Erythroblast (primary cell): ENCODE data around the gene MDC1.

Experiments used
- DNase-seq, 2 experiments: peaks; one replicate each; lab custom pipeline; 2025; lab: John Stamatoyannopoulos, UW
- GATA1 ChIP-seq: IDR thresholded peaks from 2 replicates; pipeline ENCODE4 v1.6.1; 2011; ENCODE audit warnings: low read depth, mild to moderate bottlenecking, control low read depth, low read length, moderate library complexity
- POLR2A ChIP-seq: IDR thresholded peaks from 2 replicates; pipeline ENCODE4 v1.6.1; 2011; ENCODE audit warnings: mild to moderate bottlenecking, low read length

MDC1 gene

GRCh38 chr6:30707281-30707850 lies 9.7 kb downstream of the MDC1 start:
- TF ChIP-seq POLR2A (no peak), GATA1 (no peak)
- DNase-seq = no peak

DNA sequence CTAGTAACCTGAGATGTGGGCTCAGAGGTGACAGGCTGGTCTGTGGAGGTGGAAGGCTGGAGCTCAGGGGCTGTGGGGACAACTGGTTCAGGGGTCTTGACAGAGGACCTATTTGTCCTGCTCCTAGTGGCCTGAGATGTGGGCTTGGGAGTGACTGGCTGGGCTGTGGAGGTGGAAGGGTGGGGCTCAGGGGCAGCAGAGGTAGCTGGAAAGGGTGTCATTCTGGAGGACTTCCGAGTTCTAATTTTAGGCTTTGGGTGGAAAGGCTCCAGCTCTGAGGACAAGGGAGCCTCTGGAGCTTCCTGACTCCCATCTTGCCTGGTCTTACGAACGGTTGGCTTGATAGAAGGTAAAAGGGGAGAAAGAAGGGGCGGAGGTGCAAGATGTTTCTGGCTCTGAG lies 11.5 kb downstream of the MDC1 start:
- DNase-seq = no peak
- no peak for TF ChIP-seq POLR2A
- TF ChIP-seq GATA1 = no peak

DNA sequence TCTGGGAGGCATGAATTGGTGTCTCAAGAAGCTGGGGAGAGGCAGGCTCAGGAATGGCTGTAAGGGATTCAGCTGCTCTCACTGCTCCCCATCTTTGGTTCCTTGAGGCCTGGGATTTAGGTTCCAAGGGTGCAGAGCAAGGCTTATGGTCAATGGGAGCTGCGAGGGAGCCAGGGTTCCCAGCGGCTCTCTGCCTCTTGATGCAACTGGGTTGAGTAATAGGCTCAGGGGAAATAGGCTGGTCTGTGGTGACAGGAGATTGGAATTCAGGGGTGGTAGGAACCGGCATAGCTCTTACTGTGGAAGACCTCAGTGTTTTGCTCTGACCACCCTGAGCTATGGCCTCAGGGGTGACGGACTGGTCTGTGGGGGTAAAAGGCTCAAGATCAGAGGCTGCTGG lies 13.3 kb downstream of the MDC1 start:
- no peak for TF ChIP-seq GATA1
- no peak for TF ChIP-seq POLR2A

GRCh38 chr6:30703011-30703410 lies 14.1 kb downstream of the MDC1 start:
- TF ChIP-seq POLR2A = no peak
- TF ChIP-seq GATA1 = no peak
- no peak for DNase-seq

More for the DNA sequence above, 13.3 kb downstream of the MDC1 start:
- no peak for DNase-seq

DNA sequence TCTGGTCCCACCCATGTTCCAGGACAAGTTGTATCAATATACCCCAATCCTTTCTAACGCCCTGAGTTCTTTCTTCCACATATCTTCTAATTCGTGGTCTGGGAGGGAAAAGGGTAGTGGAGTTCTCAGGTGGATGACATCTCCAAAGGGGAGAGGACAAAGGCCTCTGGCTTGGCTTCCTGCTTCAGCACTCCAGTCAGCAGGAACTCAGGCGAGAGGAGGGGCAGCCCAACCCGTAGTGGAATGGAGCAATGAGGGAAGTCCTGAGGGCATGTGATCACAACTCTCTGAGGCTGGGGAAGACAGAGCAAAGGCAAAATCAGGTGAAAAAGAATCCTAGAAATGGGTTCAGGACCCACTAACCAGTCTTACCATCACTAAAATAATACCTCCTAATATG lies 16.7 kb downstream of the MDC1 start:
- TF ChIP-seq POLR2A (no peak), GATA1 (no peak)
- no peak for DNase-seq

DNA sequence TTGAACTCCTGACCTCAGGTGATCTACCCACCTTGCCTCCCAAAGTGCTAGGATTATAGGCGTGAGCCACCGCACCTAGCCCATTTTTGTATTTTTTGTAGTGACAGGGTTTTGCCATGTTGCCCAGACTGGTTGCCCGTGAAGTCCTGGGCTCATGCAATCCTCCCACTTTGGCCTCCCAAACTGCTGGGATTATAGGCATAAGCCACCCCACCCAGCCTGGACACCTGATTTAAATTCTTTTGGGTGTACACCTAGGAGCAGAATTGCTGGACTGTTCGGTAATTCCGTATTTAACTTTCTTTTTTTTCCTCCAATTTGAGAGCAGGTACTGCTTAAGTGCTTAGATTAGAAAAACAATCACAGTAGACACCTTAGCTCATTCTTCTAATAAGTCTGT lies 20.6 kb downstream of the MDC1 start:
- DNase-seq = no peak
- TF ChIP-seq GATA1 = no peak
- no peak for TF ChIP-seq POLR2A

DNA sequence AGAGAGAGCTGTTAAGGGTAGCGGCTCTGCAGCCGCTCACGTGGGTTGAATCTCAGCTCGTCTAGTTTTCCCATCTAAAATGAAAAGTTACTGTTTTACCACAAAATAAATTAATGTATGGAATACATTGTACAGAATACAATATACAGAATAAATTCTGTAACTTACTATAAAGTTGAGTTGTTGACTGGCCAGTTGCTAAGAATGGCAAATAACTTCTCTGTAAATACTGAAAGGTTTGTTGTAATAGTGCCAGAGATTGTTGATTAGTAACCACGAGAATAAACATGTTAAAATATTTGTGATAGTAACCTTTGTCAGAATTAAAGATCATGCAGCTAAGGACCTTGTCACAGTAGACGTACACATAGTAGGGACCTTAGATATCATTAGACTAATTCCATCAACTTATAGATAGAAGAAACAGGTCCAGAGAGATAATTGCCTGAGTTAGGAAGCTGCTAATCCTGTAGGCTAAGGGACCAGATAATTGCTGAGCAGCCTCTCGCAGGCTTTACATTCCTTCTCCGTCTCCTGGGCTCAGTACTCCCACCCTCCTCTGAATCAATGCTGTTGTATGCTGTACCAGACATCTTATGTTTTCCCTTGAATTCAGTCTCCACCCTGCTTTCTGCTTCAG lies 25.8 kb downstream of the MDC1 start:
- TF ChIP-seq POLR2A (peak; percentile 9), GATA1 (no peak)

GRCh38 chr6:30690403-30691207 lies 26.5 kb downstream of the MDC1 start, which contains the start of gene NRM:
Gene NRM (minus strand): TSS chr6:30690984. CDS start chr6:30690974, 10 bp downstream.
- peak; percentile 41 for TF ChIP-seq POLR2A
- TF ChIP-seq GATA1 = no peak
- DNase-seq = peak; percentile 76 to 85

More for the DNA sequence above, 25.8 kb downstream of the MDC1 start:
- DNase-seq = no peak

GRCh38 chr6:30689985-30690384 lies 27.1 kb downstream of the MDC1 start:
- no peak for DNase-seq
- TF ChIP-seq POLR2A (no peak), GATA1 (no peak)

DNA sequence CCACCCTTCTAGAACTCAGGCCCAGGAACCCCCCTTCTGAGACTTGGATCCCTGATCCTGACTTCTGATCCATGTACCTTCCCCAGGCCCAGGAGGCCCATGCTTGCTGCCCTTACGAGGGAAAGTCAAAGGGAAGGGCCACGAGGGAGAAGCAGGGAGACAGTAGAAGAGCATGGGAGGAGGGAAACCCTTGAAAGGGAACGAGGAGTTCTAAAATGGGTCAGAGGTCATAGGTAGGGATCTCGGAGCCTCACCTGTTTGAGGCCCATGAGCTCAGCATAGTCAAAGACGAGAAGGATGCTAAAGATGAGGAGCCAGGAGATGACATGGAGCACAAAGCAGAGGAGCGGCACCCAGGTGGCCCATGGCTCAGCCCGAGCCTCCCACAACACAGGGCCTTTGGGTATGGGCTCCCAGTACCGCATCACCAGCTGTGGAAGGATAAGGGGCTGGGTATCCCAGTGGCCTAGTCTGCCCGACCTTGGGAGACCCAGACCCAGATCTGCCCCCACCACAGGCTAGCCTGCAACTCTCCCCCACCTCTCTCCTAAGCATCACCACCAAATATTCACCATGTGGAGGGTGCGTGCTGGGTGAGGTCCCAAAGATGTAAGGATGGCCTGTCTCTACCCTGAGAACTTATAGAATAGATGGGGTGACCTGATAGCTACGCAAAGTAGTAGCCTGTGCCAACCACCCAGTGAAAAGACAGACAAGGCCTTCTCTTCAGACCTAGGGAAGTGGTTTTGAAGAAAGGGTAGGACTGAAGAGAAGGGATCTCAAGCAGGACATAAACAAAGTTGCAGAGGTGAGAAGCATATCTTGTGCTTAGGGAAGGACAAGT lies 27.8 kb downstream of the MDC1 start:
- no peak for DNase-seq
- no peak for TF ChIP-seq GATA1
- no peak for TF ChIP-seq POLR2A

DNA sequence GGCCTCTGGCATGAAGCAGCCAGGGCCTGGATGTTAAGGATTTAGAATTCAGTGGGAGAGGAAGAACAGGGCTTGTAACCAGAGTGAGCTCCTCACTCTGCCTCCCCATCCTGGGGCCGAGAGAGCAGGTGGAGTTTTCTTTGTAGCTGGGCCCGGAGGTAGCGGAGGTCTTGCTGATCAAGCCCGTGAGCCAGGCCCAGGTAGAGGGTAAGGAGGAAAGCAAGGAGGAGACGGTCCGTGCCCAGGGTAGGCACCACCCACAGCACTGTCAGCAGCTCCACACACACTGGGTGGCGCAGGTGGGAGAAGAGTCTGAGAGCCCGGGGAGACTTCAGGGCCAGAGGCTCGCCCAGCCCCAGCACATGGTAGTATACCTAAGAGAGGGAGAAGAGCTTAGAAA lies 28.5 kb downstream of the MDC1 start:
- no peak for TF ChIP-seq POLR2A
- TF ChIP-seq GATA1 = no peak
- DNase-seq = no peak

DNA sequence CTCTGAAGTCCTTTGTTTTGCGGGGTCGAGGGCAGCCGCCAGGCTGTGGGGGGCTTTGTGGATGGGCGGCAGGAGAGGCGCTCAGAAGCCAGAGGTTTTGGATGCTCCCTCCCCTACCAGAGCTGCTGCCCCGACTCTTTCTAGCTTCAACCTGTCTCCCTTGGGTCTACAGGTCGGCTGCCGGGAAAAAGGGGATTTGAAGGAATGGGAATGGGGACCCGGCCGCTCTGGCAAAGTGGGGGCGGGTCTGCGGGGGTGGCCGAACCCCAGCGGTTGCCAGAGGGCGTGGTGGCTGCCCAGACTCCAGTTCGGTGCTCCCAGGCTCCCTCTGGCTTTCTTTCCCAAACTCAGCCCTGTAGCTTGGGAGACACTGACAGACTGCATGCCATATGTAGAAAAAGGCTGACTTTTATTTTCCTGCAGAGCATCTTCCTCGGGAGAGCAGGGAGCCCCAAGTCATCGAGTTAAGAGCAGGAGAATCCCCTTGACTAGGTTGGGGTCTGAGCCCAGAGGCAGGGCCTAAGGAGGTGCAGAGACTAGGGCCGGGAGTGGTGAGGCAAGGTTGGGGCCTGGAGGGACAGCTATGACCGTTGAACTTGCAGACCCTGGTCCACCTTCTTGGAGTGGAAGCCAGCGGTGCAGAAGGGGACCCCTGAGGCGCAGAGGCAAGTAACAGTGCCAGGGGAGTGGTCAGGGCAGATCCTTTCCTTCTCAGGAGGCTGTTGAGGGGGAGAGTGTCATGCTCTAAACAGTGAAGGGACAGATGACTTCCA lies 29.2 kb downstream of the MDC1 start:
- TF ChIP-seq GATA1 (no peak), POLR2A (peak; percentile 1)

More for the DNA sequence above, 29.2 kb downstream of the MDC1 start:
- no peak for DNase-seq
